GM19043 (cell line): ENCODE results near the gene TSPAN16.
"Not testable (repeated sequence)": the region's sequence is repeated elsewhere in the genome, so short reads cannot be mapped to it uniquely, and the experiment has no call there.

Experiments used
- ATAC-seq: cut with Tn5 transposase; IDR thresholded peaks from one replicate; pipeline ENCODE4 v1.9.1; 2021; ENCODE audit warnings: low read depth; ENCODE audit not compliant: unreplicated experiment

Gene TSPAN16

GRCh38 chr19:11339254-11340098, 43.5 kb downstream of the TSPAN16 start, which contains the start of gene RAB3D:
Gene RAB3D (minus strand): TSS chr19:11339657. CDS start chr19:11337399, 2,258 bp downstream.
- ATAC-seq: peak; percentile 89

DNA sequence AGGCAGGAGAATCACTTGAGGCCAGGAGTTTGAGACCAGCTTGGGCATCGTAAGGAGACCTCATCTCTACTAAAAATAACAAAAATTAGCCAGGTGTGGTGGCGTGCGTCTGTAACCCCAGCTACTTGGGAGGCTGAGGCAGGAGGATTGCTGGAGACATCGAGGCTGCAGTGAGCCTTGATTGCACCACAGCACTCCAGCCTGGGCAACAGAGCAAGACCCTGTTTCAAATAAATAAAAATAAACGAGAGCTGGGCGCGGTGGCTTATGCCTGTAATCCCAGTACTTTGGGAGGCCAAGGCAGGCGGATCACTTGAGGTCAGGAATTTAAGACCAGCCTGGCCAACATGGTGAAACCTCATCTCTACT, 44.1 kb downstream of the TSPAN16 start:
- ATAC-seq: not testable (repeated sequence)

DNA sequence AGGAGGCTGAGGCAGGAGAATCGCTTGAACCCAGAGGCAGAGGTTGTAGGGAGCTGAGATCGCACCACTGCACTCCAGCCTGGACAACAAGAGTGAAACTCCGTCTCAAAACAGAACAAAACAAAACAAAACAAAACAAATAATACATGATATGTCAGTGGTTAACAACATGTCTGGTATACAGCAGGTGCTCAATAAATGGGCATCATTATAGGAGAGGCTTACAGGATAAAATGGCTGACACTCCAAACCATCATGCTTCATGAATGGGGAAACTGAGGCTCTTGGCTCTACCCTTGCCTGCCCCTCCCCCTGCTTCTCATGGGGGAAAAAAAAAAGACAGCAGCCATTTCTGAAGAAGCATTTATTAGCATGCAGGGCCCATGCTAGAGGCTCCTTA, 46.5 kb downstream of the TSPAN16 start:
- ATAC-seq: no peak

DNA sequence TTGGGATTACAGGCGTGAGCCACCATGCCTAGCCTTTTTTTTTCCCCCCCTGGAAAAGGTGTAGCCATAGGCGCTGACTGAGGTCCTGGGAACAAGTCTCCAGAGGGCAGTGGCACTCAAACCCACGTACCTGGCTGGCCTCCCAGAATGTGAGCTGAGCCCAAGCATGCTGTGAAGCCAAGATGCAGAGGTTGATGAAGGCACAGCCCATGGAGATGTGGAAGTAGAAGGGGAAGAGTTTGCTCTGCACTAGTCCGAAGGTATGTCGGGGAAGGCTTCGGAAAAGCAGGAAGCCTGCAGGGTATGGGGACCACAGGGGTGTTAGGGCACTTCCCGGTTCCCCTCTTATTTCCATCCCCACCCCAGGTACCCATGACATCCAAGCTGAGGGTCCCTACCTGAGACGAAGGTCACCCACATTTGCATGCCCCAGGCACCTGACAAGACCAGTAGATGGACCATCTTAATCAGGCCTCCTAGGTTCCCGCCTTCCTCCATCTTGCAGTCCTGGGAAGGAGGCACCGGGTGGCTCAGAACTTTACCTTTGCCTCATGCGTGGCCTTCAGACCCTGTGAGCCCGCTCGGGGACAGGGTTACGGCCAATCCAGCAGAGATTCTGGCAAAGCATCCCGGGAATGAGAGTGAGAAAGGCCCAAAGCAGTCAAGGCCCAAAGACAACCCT, 49.3 kb downstream of the TSPAN16 start:
- ATAC-seq: no peak

DNA sequence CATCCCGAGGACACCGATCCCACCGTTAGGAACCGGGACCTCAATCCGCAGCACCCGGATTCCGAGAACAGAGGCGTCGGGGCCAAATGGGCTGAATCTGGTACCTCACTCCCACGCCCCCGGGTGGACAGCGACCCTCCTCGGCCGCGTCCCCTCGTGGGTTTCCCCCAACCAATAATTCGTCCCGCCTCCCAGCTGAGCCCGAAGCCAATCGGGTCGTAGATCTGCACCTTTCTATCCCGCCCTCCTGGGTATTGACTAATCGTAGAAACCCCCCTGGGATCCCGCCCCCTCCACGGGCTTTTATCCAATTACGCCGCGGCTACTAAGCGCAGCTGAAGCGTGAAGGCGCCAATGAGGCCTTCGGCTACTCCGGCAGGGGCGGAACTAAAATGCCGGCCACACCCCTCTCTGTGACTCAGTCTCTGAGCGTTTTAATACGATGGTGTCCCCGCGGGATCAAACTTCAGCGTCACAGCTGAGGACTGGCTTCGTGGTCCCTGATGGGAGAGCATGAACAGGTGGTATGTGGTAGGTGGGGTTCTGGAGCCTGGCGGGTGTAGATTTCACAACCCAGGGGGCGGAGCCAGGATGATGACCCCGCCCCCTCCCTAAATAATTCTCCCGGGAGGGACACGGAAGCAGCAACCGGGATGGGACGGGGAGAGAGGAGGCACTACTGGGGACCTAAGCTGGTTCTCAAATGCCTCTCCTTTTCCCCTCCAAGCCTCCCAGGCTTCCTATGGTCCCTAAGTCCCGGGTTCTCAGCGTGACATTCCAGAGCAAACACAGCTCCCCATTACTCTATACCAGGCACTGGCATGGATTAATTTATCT, 50.4 kb downstream of the TSPAN16 start, which contains the start of the genes CCDC159 and TMEM205:
TSS of gene CCDC159 (plus strand) at position 416 of the 837 bp plus-strand sequence. CDS start at position 504, 88 bp downstream.
TSS of gene TMEM205 (minus strand) at position 165 of the 837 bp plus-strand sequence. CDS start 649 bp downstream, outside the sequence.
- peak; percentile 77 for ATAC-seq

DNA sequence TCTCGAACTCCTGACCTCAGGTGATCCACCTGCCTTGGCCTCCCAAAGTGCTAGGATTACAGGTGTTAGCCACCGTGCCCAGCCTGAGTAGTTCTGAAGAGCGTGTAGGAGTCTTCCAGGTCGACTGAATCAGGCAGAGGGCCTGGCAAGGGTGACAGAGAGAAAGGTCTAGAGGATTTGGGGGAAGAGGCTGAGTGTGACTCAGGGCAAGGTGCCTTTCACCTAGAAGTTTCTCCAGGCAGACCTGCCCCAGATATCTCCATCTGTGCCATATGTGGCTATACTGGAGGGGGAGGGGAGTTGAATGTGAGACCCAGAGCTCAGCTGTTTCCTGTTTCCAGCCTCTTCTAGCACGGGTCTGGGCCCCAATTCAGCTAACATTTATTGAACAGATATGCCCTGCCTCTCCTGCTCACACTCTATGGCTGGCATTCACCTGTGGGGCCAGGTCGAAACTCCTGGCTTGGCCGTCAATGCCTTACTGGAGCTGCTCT, 51.6 kb downstream of the TSPAN16 start:
- no peak for ATAC-seq

- no peak for ATAC-seq
These were observed 53.2 kb downstream of the TSPAN16 start for GRCh38 chr19:11349171-11349570.

DNA sequence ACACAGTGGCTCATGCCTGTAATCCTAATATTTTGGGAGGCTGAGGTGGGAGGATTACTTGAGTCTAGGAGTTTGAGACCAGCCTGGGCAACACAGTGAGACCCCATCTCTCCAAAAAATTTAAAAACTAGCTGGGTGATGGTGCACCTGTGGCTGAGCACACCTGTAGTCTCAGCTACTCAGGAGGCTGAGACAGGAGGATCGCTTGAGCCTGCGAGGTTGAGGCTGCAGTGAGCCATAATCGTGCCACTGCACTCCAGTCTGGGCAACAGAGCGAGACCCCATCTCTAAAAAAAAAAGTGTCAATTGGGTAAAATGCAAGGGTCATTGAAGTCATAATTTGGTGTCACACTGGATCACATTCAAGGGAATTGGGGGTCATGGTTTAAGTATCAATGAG, 58.1 kb downstream of the TSPAN16 start:
- not testable (repeated sequence) for ATAC-seq

GRCh38 chr19:11355160-11356073, 59.5 kb downstream of the TSPAN16 start, which contains the start of gene PLPPR2:
Gene PLPPR2 (plus strand): TSS chr19:11355432. CDS start chr19:11357674, 2,242 bp downstream.
- ATAC-seq: no peak

GRCh38 chr19:11356074-11356397, 60.1 kb downstream of the TSPAN16 start:
- no peak for ATAC-seq

- ATAC-seq: no peak
These were observed 61.0 kb downstream of the TSPAN16 start for GRCh38 chr19:11356676-11357550.

DNA sequence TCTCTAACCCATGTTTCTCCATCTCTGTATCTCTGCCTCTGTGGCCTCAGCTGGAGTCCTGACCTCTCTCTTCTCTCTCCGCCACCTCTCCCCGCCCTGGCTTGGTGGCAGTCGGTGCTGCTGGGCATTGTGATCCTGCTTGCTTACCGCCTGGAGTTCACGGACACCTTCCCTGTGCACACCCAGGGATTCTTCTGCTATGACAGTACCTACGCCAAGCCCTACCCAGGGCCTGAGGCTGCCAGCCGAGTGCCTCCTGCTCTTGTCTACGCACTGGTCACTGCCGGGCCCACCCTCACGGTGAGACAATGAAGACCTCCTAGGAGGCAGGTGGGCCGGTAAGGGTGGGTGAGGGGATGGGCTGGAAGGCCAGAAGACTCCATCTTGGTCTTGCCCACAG, 63.5 kb downstream of the TSPAN16 start:
- ATAC-seq: no peak

GRCh38 chr19:11361037-11361770, 65.2 kb downstream of the TSPAN16 start:
- no peak for ATAC-seq

GRCh38 chr19:11361771-11362731, 66.1 kb downstream of the TSPAN16 start:
- ATAC-seq: no peak

DNA sequence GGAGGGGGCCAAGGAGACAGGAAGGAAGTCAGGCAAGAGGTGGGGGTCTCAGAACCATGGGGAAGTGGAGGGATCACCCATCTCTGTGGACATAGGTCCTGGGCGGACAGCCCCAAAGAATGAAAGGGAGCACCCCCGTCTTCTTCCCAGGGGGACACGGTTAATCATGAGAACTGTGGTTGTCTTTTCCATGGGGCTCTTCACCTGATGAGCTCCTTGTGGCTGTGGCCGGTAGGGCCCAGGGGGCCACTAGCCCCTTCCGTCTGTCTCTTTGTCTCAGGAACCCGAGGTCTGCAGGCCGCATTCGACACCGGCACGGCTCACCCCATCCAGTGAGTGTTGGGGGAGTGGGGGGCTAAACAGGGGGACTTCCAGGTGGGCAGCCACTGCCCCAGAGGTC, 67.9 kb downstream of the TSPAN16 start:
- no peak for ATAC-seq

DNA sequence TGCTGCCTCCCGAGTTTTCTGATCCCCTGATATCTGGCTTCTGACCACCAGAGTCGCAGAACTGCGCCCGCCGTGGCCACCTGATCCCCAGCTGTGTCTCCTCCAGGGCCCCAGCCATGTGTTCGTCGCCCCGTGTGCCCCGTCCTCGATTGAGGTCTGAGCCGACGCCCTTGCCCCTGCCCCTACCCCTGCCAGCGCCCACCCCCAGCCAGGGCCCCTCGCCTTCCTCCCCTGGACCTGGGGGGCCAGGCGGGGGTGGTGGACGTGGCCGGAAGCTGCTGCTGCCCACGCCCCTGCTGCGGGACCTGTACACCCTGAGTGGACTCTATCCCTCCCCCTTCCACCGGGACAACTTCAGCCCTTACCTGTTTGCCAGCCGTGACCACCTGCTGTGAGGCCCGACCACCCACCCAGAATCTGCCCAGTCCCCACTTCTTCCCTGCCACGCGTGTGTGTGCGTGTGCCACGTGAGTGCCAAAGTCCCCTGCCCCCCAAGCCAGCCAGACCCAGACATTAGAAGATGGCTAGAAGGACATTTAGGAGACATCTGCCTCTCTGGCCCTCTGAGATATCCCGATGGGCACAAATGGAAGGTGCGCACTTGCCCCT, 68.4 kb downstream of the TSPAN16 start:
- ATAC-seq: no peak
